GM21737 (cell line): Measurements from ENCODE around the gene TWF2.
"Not testable (repeated sequence)": the region's sequence is repeated elsewhere in the genome, so short reads cannot be mapped to it uniquely, and the experiment has no call there.

Experiments
- ATAC-seq: cut with Tn5 transposase; IDR thresholded peaks from one replicate; pipeline ENCODE4 v1.9.1; 2021; ENCODE audit warnings: mild to moderate bottlenecking, moderate library complexity; ENCODE audit not compliant: unreplicated experiment

The TWF2 gene

GRCh38 chr3:52238761-52239701 is at the start of gene TWF2:
TSS of gene TWF2 (minus strand) at chr3:52239158. CDS start at chr3:52239016, 142 bp downstream.
- ATAC-seq: peak; percentile 74

- no peak for ATAC-seq
Observed at GRCh38 chr3:52288674-52289073, 49.7 kb upstream of the TWF2 start.

- no peak for ATAC-seq
Observed at GRCh38 chr3:52286777-52287110, 47.8 kb upstream of the TWF2 start.

GRCh38 chr3:52284051-52284450 is 45.1 kb upstream of the TWF2 start:
- not testable (repeated sequence) for ATAC-seq

- ATAC-seq: no peak
Observed at GRCh38 chr3:52283306-52283705, 44.3 kb upstream of the TWF2 start.

GRCh38 chr3:52281981-52282801 is 43.2 kb upstream of the TWF2 start:
- ATAC-seq: no peak

- no peak for ATAC-seq
Observed at GRCh38 chr3:52280050-52280461, 41.1 kb upstream of the TWF2 start.

GRCh38 chr3:52279596-52279995 is 40.6 kb upstream of the TWF2 start:
- no peak for ATAC-seq

- ATAC-seq: peak; percentile 73
Observed at GRCh38 chr3:52278510-52279069, 39.6 kb upstream of the TWF2 start, which contains the start of gene WDR82. TSS of gene WDR82 (minus strand) at chr3:52278649. CDS start at chr3:52278361, 288 bp downstream.

GRCh38 chr3:52277972-52278509 is 39.1 kb upstream of the TWF2 start:
- ATAC-seq: peak; percentile 56

- ATAC-seq: no peak
Observed at GRCh38 chr3:52277071-52277964, 38.4 kb upstream of the TWF2 start.

GRCh38 chr3:52274781-52275180 is 35.8 kb upstream of the TWF2 start:
- not testable (repeated sequence) for ATAC-seq

GRCh38 chr3:52272831-52273230 is 33.9 kb upstream of the TWF2 start:
- ATAC-seq: no peak

- not testable (repeated sequence) for ATAC-seq
Observed at GRCh38 chr3:52272172-52272571, 33.2 kb upstream of the TWF2 start.

GRCh38 chr3:52270252-52270754 is 31.3 kb upstream of the TWF2 start:
- ATAC-seq: no peak

GRCh38 chr3:52269776-52270175 is 30.8 kb upstream of the TWF2 start:
- ATAC-seq: no peak

GRCh38 chr3:52268036-52268435 is 29.1 kb upstream of the TWF2 start:
- no peak for ATAC-seq

GRCh38 chr3:52265387-52265786 is 26.4 kb upstream of the TWF2 start:
- no peak for ATAC-seq

- ATAC-seq: no peak
Observed at GRCh38 chr3:52262447-52262846, 23.5 kb upstream of the TWF2 start.

- no peak for ATAC-seq
Observed at GRCh38 chr3:52259448-52259847, 20.5 kb upstream of the TWF2 start.
